Transverse colon (tissue), 4 donors: Measurements from ENCODE around the gene PIEZO2.

Experiments
- POLR2A ChIP-seq: fragments of 450-650 bp; IDR thresholded peaks from one replicate; pipeline ENCODE4 v1.6.1; 2016; ENCODE audit warnings: antibody characterized with exemption, mild to moderate bottlenecking, moderate library complexity
- POLR2AphosphoS5 ChIP-seq, 3 donors: sonication (generic); formaldehyde crosslinking; IDR thresholded peaks; one replicate each; pipeline ENCODE4 v1.6.1; 2016; ENCODE audit warnings: antibody characterized with exemption in 3 of 3
- TF ChIP-seq, protein P1 (sequence below), 5 experiments: fragments of 200-600 bp in 3 of 5; fragments of 450-650 bp in 2 of 5; sonication (generic) in 3 of 5; IDR thresholded peaks; 1 replicate in 2 of 5; 2 replicates in 3 of 5; pipeline ENCODE4 v1.5.1; 2016 to 2017; ENCODE audit warnings: antibody characterized with exemption in 5 of 5, inconsistent platforms in 3 of 5, mild to moderate bottlenecking in 2 of 5, moderate library complexity in 1 of 5

DNA sequence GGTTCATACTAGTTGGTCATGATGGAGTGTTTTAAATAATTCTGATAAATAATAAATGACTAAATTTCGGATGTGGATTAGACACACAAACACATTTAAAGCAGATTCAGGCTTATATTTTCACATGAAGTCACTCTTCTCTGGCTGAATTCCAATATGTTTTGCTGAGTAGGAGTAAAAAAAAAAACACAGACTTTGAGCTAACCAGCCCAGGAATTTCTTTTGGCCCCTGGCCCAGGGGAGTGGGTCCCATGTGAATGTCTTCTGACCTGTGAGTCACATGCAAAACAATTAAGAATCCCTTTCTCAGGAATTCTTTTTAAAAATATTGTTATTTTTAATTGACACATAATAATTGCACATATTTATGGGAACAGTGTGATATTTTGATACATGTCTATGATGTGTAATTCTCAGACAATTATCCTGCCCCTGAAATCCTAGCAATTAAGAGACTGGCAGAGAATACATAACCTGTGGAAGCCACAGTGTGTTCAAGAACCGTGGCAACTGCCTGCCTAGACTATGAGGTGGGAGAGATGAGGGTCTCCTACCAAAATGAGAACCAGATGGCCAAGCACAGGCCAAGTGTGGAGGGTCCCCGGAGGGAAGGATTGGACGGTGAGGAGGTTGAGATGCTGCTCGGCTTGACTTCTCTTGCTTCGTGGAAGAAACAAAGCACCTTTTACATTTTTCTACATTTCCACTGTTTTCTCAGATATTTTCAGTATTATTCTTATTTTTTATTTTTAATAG, 236.4 kb downstream of the PIEZO2 start:
- TF ChIP-seq, protein P1, sequence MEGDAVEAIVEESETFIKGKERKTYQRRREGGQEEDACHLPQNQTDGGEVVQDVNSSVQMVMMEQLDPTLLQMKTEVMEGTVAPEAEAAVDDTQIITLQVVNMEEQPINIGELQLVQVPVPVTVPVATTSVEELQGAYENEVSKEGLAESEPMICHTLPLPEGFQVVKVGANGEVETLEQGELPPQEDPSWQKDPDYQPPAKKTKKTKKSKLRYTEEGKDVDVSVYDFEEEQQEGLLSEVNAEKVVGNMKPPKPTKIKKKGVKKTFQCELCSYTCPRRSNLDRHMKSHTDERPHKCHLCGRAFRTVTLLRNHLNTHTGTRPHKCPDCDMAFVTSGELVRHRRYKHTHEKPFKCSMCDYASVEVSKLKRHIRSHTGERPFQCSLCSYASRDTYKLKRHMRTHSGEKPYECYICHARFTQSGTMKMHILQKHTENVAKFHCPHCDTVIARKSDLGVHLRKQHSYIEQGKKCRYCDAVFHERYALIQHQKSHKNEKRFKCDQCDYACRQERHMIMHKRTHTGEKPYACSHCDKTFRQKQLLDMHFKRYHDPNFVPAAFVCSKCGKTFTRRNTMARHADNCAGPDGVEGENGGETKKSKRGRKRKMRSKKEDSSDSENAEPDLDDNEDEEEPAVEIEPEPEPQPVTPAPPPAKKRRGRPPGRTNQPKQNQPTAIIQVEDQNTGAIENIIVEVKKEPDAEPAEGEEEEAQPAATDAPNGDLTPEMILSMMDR (IDR thresholded peaks at IDR 0.05) = no peak
- no peak for TF ChIP-seq POLR2A
- TF ChIP-seq POLR2AphosphoS5 (IDR thresholded peaks at IDR 0.05) = no peak
